ENCODE results near the gene MAPK1.

- no peak for TF ChIP-seq GATA2 (IDR thresholded peaks at IDR 0.05; ENCODE audit: low read depth, low read length)
- no peak for TF ChIP-seq GATA3 (IDR thresholded peaks at IDR 0.05; ENCODE audit: low read depth, low read length)
Measured at GRCh38 chr22:21856868-21857267, 10.6 kb downstream of the MAPK1 start.

All from SH-SY5Y (cell line).